ENCODE measurements around the gene NIT1. TPM values are rescaled to one million over a fixed set of nuclear protein-coding genes. Genes with fewer than 3 reads are reported as not detected.

The NIT1 gene
- total and polyA plus RNA-seq, 11 donors: 25.8 to 42.7 (median 34.3) TPM

- DNase-seq: no peak
- Histone ChIP-seq H3K27me3 (no peaks in the 10 kb centered on the region), H3K27ac (no peak overlapping the region), H3K36me3 (peaks cover 0 to 36% (median 20%) of the 10 kb centered on the region in 9 donors), H3K9me3 (no peaks in the 10 kb centered on the region), H3K4me1 (peaks cover 0 to 5% (median 0%) of the 10 kb centered on the region in 12 donors), H3K4me3 (no peak overlapping the region)
- intact Hi-C loops (cut with DNase I): no loop called here
- WGBS, 4 donors: 96 to 100% (median 97%) methylated on average over 1 of the region's 1 CpG
- TF ChIP-seq POLR2A (IDR thresholded peaks at IDR 0.05): no peak
- no peak for TF ChIP-seq CTCF (IDR thresholded peaks at IDR 0.05)
- no peak for ATAC-seq
Observed at GRCh38 chr1:161106431-161106830, 11.5 kb upstream of the NIT1 start.

GRCh38 chr1:161111117-161111516, 6.8 kb upstream of the NIT1 start:
- no peaks in the 10 kb centered on the region for H3K27me3 ChIP-seq
- no peak for TF ChIP-seq CTCF (IDR thresholded peaks at IDR 0.05)
- TF ChIP-seq POLR2A (IDR thresholded peaks at IDR 0.05): no peak
- 90 to 99% (median 93%) methylated on average over 3 of the region's 3 CpGs for WGBS, 4 donors
- no peak overlapping the region for H3K27ac ChIP-seq
- intact Hi-C loops (cut with DNase I): no loop called here
- no peak overlapping the region for H3K4me3 ChIP-seq
- DNase-seq (no peak), ATAC-seq (no peak)
- H3K36me3 ChIP-seq: peaks cover 0 to 32% (median 9%) of the 10 kb centered on the region in 9 donors
- peaks cover 0 to 49% (median 25%) of the 10 kb centered on the region in 12 donors for H3K4me1 ChIP-seq
- H3K9me3 ChIP-seq: no peaks in the 10 kb centered on the region

- Histone ChIP-seq H3K36me3 (peaks cover 0 to 32% (median 9%) of the 10 kb centered on the region in 9 donors), H3K27ac (peak overlapping the region in 1 of 12 donors; percentile 53), H3K4me3 (no peak overlapping the region), H3K27me3 (no peaks in the 10 kb centered on the region), H3K4me1 (peaks cover 0 to 53% (median 29%) of the 10 kb centered on the region in 12 donors), H3K9me3 (no peaks in the 10 kb centered on the region)
- no peak for TF ChIP-seq POLR2A (IDR thresholded peaks at IDR 0.05)
- TF ChIP-seq CTCF (IDR thresholded peaks at IDR 0.05): no peak
- WGBS, 4 donors: 76 to 84% (median 83%) methylated on average over 2 of the region's 2 CpGs
- no peak for ATAC-seq
- no peak for DNase-seq
- intact Hi-C loops (cut with DNase I): no loop called here
Observed at GRCh38 chr1:161111527-161111926, 6.4 kb upstream of the NIT1 start.

- Histone ChIP-seq H3K4me1 (peaks cover 1 to 67% (median 40%) of the 10 kb centered on the region in 12 donors), H3K36me3 (peaks cover 0 to 30% (median 9%) of the 10 kb centered on the region in 9 donors), H3K27ac (no peak overlapping the region), H3K4me3 (no peak overlapping the region), H3K27me3 (no peaks in the 10 kb centered on the region), H3K9me3 (no peaks in the 10 kb centered on the region)
- TF ChIP-seq CTCF (IDR thresholded peaks at IDR 0.05) (no peak), POLR2A (IDR thresholded peaks at IDR 0.05) (no peak)
- DNase-seq: no peak
- ATAC-seq: no peak
- WGBS, 4 donors: 75 to 83% (median 81%) methylated on average over 1 of the region's 1 CpG
- intact Hi-C loops (cut with DNase I): no loop called here
Observed at GRCh38 chr1:161113915-161114314, 4.0 kb upstream of the NIT1 start.
